Measurements from ENCODE around the gene PLCG1. TPM values are rescaled to one million over a fixed set of nuclear protein-coding genes. Genes with fewer than 3 reads are reported as not detected.

Gene PLCG1
- total and polyA plus RNA-seq, 2 donors (not counting 3 experiments of a cell fraction or from before 2014, with no cell fraction given): 164 to 224 TPM

DNA sequence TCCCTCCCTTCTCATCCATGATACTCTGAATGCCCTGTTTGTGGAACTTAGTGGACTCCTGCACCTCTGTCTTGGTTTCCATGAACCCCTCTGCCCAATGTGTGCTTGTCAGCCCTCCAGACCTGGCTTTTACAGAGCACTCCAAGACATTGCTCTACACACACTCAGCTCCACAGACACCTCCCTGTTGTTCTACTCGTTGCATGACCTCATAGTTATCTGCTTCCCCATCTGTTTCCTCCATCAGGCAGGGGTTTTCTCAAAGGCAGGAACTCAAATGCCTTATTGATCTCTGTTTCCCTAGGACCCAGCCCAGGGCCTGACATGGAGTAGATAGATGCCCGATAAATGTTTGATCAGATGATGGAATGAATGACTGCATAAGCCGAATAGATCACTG lies 13.3 kb downstream of the PLCG1 start:
- no TSS peak for BruUV-seq (replicated peaks)
- Histone ChIP-seq H3K9ac (replicated peaks; ENCODE audit: extremely low read depth, insufficient read depth, low read length) (peak overlapping the region; percentile 58), H3K36me3 (ENCODE audit: control insufficient read depth in 2 of 2, extremely low read depth in 1 of 2, insufficient read depth in 2 of 2, low read length in 2 of 2) (no peaks in the 10 kb centered on the region), H2AFZ (ENCODE audit: low read depth, low read length) (no peak overlapping the region), H3K4me1 (ENCODE audit: control insufficient read depth, extremely low read depth, insufficient read depth, low read length) (peaks cover 78% of the 10 kb centered on the region), H4K20me1 (replicated peaks; ENCODE audit: control insufficient read depth, extremely low read depth, insufficient read depth, low read length) (peaks cover 1% of the 10 kb centered on the region), H3K9me1 (replicated peaks; ENCODE audit: control insufficient read depth, extremely low read depth, insufficient read depth, low read length) (no peaks in the 10 kb centered on the region), H3K9me3 (replicated peaks; ENCODE audit: control insufficient read depth, insufficient read depth, low read length) (no peaks in the 10 kb centered on the region), H3K27ac (ENCODE audit: insufficient read depth, low read depth, low read length) (peak overlapping the region; percentile 96), H3K4me3 (replicated peaks in 1 of 3; ENCODE audit: insufficient read depth in 1 of 3, low read depth in 1 of 3, low read length in 3 of 3) (no peak overlapping the region), H3K79me2 (ENCODE audit: control insufficient read depth, insufficient read depth, low read length) (peaks cover 97% of the 10 kb centered on the region), H3K27me3 (ENCODE audit: control insufficient read depth in 2 of 2, insufficient read depth in 2 of 2, low read length in 2 of 2) (no peaks in the 10 kb centered on the region), H3K4me2 (ENCODE audit: insufficient read depth, low read length) (peak overlapping the region; percentile 20)
- ChIA-PET POLR2A (interaction anchor here (1.0 to 1.5 kb wide), 2 partner anchors 8 to 12 kb away, joined by 3 to 8 read pairs; no protein-coding TSS in a partner anchor), CTCF (interaction anchor here (1.0 to 3.8 kb wide), 10 partner anchors 9 to 260 kb away, joined by 3 to 26 read pairs (median 6); partner anchors contain the start of gene PLCG1)
- intact Hi-C loops (cut with micrococcal nuclease): loop anchor here (1.0 to 2.0 kb wide), 3 partner anchors 9 to 99 kb away; partner anchors contain the start of gene PLCG1
- peak; percentile 98 for FAIRE-seq
- TF ChIP-seq FOS (IDR thresholded peaks at IDR 0.05; ENCODE audit: borderline replicate concordance, insufficient read depth, low read length) (no peak), EZH2 (IDR thresholded peaks at IDR 0.05; ENCODE audit: borderline replicate concordance, low read depth, low read length, severe bottlenecking) (no peak), MYC (IDR thresholded peaks at IDR 0.05; ENCODE audit: low read depth, low read length) (no peak), GATA2 (IDR thresholded peaks at IDR 0.05; ENCODE audit: insufficient read depth, insufficient read length, low read depth, low read length) (peak; percentile 99), JUN (IDR thresholded peaks at IDR 0.05; ENCODE audit: borderline replicate concordance, insufficient read depth, insufficient read length, low read depth) (peak; percentile 98), POLR2AphosphoS5 (IDR thresholded peaks at IDR 0.05; ENCODE audit: insufficient read depth, low read depth, low read length) (peak; percentile 95), POLR2A (IDR thresholded peaks at IDR 0.05; ENCODE audit: low read depth, low read length) (peak; percentile 79)
- TF ChIP-seq, protein P1, sequence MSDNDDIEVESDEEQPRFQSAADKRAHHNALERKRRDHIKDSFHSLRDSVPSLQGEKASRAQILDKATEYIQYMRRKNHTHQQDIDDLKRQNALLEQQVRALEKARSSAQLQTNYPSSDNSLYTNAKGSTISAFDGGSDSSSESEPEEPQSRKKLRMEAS (IDR thresholded peaks at IDR 0.05; ENCODE audit: insufficient read depth, insufficient read length): no peak
- TF ChIP-seq, protein P2, sequence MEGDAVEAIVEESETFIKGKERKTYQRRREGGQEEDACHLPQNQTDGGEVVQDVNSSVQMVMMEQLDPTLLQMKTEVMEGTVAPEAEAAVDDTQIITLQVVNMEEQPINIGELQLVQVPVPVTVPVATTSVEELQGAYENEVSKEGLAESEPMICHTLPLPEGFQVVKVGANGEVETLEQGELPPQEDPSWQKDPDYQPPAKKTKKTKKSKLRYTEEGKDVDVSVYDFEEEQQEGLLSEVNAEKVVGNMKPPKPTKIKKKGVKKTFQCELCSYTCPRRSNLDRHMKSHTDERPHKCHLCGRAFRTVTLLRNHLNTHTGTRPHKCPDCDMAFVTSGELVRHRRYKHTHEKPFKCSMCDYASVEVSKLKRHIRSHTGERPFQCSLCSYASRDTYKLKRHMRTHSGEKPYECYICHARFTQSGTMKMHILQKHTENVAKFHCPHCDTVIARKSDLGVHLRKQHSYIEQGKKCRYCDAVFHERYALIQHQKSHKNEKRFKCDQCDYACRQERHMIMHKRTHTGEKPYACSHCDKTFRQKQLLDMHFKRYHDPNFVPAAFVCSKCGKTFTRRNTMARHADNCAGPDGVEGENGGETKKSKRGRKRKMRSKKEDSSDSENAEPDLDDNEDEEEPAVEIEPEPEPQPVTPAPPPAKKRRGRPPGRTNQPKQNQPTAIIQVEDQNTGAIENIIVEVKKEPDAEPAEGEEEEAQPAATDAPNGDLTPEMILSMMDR (IDR thresholded peaks at IDR 0.05; ENCODE audit: extremely low read depth in 1 of 2, insufficient read depth in 1 of 2, low read depth in 1 of 2, low read length in 2 of 2): no peak
- peak; percentile 96 for DNase-seq (ENCODE audit: low read depth, low spot score)
- dilution Hi-C loops (cut with MboI; ENCODE audit: extremely low pct_ligation_motif_present, low sequenced_read_pairs): no loop called here

Measured in endothelial cell of umbilical vein (primary cell).